VCaP (cell line): Measurements from ENCODE around the gene PLCXD1.

Experiments
- H3K27ac ChIP-seq: fragments of 450-650 bp; 2 replicates; pipeline ENCODE4 v1.5.1; 2017
- TF ChIP-seq, protein P1 (sequence below): fragments of 450-650 bp; conservative IDR thresholded peaks from 2 replicates; pipeline ENCODE4 v1.5.1; 2017; ENCODE audit warnings: mild to moderate bottlenecking, moderate library complexity

PLCXD1 gene

DNA sequence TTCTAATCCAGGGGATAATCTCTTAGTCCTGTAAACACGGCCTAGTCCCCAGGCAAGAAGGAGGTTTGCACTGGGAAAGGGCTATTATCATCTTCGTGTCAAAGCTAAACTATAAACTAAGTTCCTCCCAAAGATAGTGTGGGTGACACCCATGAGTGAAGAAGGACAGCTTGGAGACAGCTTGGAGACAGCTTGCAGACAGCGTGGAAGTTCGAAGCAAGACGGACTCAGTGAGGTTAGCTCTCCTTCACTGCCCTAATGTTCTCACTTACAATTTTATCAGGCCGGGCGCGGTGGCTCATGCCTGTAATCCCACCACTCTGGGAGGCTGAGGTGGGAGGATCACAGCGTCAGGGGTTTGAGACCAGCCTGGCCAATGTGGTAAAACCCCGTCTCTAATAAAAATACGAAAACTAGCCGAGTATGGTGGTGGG, 19.2 kb upstream of the PLCXD1 start:
- H3K27ac ChIP-seq, result peak overlapping the region; percentile 82
- TF ChIP-seq, protein P1, sequence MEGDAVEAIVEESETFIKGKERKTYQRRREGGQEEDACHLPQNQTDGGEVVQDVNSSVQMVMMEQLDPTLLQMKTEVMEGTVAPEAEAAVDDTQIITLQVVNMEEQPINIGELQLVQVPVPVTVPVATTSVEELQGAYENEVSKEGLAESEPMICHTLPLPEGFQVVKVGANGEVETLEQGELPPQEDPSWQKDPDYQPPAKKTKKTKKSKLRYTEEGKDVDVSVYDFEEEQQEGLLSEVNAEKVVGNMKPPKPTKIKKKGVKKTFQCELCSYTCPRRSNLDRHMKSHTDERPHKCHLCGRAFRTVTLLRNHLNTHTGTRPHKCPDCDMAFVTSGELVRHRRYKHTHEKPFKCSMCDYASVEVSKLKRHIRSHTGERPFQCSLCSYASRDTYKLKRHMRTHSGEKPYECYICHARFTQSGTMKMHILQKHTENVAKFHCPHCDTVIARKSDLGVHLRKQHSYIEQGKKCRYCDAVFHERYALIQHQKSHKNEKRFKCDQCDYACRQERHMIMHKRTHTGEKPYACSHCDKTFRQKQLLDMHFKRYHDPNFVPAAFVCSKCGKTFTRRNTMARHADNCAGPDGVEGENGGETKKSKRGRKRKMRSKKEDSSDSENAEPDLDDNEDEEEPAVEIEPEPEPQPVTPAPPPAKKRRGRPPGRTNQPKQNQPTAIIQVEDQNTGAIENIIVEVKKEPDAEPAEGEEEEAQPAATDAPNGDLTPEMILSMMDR, result no peak

GRCh38 chrX:262381-262909, 18.7 kb upstream of the PLCXD1 start:
- peak overlapping the region; percentile 82 for H3K27ac ChIP-seq
- TF ChIP-seq, protein P1, result no peak

GRCh38 chrX:264006-264405, 17.2 kb upstream of the PLCXD1 start:
- peak overlapping the region; percentile 82; the same call in 1 of the 2 replicates for H3K27ac ChIP-seq

DNA sequence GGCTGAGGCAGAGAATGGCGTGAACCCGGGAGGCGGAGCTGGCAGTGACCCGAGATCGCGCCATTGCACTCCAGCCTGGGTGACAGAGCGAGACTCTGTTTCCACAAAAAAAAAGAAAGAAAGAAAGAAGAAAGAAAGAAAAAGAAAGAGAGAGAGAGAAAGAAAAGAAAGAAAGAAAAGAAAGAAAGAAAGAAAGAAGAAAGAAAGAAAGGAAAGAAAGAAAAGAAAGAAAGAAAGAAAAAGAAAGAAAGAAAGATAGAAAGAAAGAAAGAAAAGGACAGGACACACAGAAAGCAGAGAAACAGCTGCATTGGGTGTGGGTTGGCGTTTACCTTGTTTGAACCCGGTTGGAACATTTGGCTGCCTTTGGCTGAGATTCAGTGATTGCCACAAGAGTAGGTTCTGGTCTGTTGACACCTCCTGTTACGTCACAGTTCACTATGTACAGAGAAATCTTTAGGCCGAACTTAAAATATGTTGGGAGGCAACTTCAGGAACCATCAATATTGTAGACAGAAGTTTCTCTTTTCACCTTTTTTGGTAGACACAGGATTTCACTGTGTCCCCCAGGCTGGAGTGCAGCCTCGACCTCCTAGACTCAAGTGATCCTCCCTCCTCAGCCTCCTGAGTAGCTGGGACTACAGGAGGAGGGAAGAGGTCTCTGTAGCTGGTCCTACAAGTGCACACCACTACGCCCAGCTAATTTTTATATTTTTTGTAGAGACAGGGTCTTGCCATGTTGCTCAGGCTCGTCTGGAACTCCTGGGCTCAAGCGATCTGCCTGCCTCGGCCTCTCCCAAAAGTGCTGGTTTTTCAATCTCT, 16.3 kb upstream of the PLCXD1 start:
- TF ChIP-seq, protein P1, result no peak
- peak overlapping the region; percentile 82 for H3K27ac ChIP-seq

GRCh38 chrX:265502-265901, 15.7 kb upstream of the PLCXD1 start:
- TF ChIP-seq, protein P1, result no peak

DNA sequence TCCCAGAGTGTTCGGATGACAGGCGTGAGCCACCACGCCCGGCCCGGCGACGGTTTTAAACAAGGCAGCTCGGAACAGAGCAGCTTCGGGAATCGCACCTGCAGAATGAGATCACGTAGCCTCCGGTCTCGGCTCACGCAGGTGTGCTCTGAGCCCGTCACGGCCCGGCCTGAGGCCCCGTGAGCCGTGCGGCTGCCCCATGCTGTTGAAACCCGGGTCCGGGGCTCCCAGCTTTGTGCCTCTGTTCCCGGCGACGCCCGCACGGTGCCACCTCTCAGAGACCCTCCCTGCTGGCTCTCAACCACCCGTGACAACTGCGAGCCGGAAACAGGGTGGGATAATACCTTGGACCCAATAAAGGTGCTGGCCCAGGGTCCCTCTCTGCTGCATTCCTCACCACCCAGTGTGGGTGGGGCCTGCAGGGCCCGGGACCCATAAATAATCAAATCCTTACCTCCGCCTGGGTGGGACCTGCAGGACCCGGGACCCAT, 13.4 kb upstream of the PLCXD1 start:
- TF ChIP-seq, protein P1, result no peak

More at GRCh38 chrX:265502-265901, 15.7 kb upstream of the PLCXD1 start:
- H3K27ac ChIP-seq, result 0 out of 2 replicates have a peak overlapping the region, but pooled peaks have one; percentile 82

DNA sequence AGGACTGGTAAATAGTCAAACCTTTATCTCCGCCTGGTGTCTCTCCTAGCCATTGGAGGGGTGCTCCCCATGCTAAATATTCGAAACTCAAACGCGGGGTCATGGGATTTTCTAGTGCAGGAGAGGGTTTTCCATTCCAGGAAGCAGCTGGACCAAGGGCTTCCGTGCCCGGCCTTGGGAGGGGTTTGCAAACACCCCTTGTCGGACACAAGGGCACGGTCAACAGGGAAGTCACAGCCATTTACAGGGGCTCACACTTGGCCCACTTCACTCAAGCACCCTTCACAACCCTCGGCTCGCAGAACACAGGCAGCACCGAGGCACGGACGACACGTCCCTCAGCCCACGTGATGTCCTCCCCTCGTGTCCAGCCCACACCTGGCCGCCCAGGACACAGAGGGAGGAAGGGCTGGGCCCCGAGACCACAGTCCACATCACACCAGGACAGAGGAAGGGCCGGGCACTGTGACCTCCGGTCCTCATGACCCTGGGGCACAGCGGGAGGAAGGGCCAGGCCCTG, 10.3 kb upstream of the PLCXD1 start:
- no peak overlapping the region for H3K27ac ChIP-seq
- TF ChIP-seq, protein P1, result no peak

More for the DNA sequence above, 13.4 kb upstream of the PLCXD1 start:
- no peak overlapping the region for H3K27ac ChIP-seq
